ENCODE data around the gene IDNK.

Gene IDNK

DNA sequence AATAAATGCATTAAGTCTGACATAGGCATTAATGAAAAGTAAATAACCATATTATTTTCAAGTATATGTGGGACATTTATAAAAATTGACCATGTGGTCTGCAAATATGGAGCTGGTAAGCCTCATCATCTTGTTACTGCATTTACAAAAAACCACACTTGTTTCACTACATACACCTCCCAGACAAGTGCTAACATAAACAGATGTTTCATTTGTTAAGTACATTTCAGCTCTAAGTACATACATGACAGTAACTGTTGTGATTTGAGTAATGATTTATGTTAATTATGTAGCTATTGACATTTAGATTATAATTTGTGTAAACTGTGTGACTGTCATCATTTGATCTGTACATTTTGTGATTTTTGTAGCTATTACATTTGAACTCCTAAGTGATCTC, 13.9 kb downstream of the IDNK start:
- DNase-seq: no peak

DNA sequence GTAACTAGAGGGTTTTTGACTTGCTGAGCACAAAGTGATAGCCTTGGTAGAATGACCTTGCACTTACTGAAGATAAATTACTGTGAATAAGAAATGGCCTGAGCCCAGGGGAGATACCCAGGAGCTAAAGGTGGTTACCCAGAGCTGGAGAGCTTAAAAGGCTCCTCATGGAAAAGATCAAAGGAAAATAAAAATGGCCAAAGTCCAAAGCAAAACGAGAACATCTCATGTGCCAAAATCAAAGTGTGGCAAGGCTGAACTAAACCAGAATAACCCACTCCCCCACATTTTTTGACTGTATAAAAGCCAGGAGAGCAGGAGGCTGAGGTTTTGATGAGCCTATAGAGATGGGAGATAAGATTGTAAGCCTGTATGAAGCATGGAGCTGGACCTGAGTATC, 14.4 kb downstream of the IDNK start:
- no peak for DNase-seq

DNA sequence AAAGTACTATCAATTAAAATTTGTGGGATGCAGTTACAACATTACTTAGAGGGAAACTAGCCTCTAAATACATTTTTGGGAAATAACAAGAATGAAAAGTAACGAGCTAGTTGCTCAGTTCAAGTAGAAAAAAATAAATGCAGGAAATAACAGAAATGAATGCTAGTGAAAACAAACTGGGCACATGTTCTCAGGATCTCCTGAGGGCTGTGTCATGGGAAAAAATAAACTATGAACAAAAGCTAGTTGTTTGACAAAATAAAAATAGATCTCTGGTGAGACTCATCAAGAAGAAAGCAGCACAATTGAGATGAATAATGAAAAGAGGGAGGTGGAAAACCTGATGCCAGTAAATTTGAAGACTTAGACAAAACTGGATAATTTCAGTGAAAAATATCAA, 16.3 kb downstream of the IDNK start:
- DNase-seq: no peak

DNA sequence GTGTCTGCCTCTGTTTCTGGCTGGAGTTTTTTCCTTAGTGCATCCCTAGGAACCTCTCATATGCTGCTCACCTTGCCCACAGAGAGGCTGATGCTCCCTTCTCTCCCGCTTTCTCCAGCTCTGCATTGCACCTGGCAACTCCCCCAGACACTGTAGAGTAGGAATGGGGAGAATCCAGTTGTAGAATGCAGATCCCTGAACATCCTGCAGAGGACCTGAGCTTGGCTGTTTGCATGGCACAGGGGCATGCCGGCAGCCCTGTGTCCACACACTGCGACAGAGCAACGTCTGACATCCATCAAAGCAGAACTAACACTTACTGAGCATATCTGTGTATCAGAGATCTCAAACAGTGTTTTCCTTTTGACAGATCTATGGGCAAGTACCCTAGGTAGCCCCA, 19.9 kb downstream of the IDNK start:
- DNase-seq: no peak

DNA sequence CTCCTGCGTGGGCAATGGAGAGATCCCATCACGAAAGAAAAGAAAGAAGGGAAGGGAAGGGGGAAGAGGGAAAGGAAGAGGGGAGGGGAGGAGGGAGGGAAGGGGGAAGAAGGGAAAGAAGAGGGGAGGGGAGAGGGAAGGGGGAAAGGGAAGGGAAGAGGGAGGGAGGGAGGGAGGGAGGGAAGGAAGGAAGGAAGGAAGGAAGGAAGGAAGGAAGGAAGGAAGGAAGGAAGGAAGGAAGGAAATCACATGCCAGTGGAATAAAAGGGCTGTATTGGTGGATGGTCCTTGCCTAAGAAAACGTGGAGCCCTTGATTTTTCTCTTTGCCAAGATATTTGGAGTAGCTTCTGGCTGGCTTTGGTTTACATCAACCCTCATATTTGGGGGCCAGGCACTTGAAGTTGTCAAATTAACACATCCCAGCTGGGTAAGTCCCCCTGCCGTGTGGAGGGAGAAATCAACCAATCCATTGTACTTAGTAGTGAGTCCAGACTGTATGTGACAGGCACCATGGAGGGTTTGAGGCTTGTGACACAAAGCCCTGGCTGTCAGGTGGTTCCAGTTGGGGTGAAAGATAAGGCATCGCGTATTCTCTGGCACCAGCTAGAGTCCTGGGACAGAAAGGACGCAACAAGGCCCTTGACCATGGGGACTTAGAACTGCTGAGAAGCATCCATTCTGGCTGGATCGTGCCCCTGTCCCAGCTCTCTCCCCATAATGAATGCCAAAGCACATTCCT, 23.7 kb downstream of the IDNK start:
- DNase-seq: no peak

DNA sequence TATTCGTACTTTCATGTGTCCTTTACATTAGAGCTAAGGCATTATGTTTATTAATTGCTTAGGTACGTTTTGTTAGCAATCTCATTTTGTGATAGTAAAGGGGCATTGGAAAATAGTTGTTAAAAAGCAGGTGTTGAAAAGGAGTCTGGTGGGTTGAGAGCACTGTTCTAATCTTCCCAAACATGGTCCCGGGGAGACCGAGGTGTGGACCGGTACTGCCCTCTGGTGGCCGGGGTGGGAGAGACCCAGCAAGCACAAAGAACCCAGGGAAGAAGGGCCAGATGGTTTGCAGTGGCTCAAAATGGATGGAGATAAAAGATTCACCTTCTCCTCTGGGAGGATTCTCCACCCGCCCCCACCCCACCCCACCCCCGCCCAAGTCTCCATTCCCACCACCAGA, 26.1 kb downstream of the IDNK start:
- DNase-seq: peak; percentile 49

DNA sequence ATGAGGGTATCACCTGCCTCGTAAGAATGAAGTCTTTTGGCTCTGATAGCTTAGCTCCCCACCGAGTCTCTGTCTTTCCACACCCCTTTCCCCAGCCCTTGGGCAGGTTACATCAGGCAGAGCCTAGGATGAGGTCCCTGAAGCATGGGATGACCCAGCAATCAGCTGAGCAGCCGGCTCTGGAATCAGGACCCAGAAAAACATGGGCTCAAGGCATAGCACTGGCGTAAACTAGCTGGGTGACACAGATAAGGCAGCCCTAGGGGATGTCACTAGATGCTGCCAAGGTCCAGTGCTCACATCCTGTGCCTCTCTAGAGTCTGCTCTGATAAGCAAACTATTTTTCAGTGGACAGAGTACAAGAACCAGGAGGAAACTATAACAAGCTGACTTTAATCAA, 26.6 kb downstream of the IDNK start:
- no peak for DNase-seq

DNA sequence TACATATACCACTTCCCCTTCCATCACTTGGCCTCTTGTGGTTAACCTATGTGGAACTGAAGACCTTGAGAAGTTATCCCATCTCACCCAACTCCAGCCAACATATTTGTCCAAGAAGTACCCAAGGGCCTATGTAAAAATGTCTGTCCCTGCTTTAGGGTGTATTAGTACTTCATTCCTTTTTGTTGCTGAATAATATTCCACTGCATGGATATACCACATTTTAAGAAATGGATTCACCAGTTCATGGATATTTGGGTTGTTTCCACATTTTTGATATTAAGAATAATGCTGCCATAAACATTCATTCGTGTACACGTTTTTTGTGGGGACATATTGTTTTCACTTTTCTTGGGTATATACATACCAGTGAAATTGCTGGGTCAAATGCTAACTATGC, 28.6 kb downstream of the IDNK start:
- no peak for DNase-seq

DNA sequence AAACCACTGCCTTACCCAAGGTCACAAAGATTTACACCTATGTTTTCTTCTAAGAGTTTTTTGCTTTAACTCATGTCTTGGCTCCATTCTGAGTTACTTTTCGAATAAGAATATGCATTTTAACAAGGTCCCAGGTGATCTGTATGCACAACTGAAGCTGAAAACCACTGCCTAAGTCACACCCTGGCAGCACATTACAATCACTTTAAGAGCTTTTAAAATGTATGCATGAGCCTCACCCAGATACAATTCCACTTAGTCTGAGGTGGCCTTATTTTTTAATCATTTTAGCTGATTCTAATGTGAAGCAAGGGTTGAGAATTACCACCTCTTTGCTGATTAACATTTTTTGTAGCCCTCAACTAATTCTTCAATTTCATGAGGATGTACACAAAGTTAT, 29.5 kb downstream of the IDNK start:
- DNase-seq: no peak

DNA sequence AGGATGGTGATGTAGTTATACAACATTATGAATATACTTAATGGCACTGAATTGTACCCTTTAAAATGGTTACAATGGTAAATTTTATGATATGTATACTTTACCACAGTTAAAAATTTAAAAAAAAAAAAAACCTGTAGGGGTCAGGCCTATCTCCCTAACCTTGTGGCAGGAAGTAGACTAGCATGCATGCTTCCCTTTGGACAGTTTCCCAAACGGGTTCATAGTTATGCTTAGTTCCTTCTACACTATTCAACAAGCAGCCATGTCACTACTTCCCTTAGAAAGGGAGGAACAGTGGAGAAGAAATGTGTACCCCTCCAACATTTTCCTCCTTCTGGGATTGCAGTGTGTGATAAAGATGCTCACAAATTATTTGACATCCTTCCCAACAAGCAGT, 32.5 kb downstream of the IDNK start:
- no peak for DNase-seq

DNA sequence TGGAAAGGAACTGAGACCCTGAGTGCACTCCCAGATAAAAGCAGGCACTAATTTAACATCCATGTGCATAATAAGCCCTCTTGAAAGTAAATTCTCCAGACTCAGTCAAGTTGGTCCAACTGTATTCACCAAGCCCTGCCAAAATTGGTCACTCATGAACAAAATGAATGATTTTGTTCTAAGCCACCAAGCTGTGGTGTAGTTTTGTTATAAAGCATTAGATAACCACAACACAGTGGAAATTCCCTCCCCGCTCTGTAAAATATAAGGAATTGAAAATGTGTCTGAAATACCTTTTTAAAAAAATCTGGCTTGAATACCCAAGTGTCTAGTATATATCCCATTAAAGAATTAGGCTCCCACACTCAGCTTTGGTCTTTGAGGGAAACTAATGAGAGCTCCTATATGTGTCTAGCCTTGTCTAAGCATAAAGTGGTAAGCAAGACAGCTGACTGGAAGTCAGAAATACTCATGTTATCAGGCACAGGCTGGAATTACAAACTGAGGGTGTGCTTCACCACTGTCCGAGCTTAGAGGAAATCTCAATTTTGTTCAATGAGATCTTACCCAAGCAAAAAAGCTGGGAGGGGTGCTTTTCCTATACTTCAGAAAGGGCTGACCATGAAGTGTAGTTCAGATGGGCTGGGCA, 33.2 kb downstream of the IDNK start:
- DNase-seq: no peak

DNA sequence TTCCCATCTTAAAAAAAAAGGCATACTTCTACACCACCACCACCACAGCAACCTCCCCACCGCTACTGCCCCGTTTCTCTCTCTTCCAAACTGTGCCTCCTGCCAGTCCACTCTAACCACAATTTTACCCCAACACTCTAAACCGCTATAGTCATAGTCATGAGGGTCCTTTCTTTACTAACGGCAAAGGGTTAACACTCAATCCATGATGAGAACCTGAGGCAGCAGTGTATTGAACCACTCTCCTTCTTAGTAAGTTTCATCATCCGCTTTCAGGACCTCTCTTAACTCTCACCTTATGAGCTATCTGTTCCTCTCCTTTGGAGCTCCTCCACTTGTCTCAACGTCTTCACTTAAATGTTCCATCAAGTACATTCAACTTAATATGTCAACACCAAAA, 34.0 kb downstream of the IDNK start:
- no peak for DNase-seq

DNA sequence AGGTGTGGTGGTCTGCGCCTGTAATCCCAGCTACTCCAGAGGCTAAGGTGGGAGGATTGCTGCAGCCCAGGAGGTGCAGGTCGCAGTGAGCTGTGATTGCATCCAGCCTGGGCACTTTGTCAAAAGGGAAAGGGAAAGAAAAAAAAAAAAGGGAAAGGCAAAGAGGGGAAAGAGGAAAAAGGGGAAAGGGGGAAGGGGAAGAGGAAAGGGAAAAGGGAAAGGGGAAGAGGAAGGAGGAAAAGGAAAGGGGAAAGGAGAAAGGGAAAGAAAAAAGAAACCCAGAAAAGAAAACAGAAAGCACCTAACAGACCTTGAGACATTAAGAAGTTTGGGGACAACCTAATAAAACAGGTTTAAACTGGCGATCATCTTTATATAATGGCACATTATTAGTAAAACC, 40.0 kb downstream of the IDNK start:
- DNase-seq: no peak

DNA sequence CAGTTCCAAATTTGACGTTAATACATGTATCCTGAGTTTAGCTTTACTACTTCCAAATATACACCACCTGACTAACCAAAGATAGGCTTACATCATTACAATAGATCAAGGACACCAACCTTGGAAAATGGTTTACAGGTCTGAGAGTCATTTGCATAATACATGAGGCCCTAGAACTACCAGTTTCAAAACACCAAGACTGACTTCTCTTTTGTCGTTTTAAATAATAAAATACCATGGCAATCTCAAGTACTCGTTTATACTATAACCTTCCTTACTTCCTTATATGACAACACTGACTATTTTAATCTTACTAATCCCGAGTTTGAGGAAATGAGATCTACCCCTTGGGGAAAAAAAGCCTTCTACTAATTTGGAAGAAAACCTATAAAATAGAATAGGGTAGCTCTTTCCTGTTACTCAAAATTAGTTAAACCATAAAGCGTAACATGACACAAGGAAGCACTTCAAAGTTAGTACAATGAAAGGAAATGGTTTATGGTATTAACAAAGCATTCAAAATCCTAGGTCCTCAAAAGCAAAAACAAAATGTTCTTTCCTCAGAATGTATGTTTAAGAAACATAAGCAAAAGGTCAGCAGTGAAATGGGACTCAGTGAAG, 42.7 kb downstream of the IDNK start:
- no peak for DNase-seq

DNA sequence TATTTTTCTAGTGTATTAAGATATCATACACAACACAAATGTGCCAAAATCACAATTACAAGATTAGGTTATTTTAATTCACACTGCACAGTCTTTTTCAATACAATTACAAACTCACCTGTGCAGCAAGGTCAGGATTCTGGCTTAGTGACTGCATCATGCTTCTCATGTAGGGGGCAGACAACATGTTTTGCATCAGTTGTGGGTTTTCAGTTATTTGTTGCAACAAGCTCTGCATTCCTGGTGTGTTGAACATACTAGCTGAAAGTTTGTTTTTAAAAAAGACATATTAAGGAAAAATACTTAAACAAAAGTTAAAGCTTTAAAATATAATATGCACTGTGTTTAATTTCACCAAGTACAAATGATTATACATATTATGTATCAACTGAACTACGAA, 46.1 kb downstream of the IDNK start:
- DNase-seq: no peak

DNA sequence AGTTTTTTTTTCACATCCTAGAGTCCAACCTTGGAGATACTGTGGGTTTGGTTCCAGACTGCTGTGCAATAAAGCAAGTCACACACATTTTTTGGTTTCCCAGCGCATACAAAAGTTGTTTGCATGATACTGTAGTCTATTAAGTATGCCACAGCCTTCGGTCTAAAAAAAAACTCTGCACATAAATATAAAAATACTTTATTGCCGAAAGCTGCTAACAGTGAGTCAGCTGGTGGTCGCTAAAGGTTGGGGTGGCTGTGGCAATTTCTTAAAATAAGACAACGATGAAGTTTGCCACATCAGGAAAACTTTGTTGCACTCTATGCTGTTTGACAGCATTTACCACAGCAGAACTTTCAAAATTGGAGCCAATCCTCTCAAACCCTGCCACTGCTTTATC, 47.4 kb downstream of the IDNK start:
- no peak for DNase-seq

DNA sequence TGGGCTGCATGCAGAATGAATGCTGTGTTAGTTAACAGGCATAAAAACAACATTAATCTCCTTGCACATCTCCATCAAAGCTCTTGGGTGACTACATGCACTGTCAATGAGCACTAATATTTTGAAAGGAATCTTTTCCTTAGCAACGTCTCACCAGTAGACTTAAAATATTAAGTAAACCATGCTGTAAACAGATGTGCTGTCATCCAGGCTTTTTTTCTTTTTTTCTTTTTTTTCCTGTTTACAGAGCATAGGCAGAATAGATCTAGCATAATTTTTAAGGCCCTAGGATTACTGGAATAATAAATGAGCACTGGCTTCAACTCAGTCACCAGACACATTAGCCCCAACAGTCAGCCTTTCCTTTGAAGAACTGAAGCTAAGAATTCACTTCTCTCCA, 48.5 kb downstream of the IDNK start:
- DNase-seq: no peak

DNA sequence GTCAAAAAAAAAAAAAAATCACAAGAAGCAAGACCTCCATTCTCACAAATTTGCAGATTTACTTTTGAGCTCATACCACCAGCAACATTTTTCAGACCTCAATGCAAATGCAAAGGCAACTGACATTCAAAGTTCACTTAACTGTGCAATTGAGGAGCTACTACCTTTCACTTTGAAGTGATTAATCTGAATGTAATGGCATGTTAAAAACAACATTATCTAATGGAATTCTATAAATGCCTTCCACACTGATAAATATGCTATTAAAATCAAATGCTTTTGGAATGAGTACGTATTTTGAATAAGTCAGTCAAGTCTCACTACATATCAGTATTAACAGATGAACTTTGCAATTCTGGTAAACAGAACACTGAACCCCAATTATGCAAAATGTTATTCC, 52.5 kb downstream of the IDNK start:
- no peak for DNase-seq

DNA sequence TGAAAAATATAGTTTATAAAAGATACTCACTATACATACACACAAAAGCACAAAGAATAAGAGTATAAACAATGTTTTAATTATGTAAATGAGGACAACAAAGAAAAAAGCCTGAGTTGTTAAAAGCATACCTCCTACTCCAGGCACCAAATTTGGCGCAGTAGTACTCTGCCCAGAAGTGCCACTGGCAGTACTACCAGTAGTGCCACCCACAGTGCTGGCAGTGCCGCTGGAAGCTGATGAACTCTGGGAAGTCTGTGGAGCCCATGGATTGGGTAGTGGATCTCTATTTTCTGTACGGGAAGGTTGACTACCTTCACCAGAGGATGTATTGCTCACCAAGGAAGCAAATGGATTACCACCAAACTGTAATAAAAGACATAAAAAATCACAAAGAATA, 54.7 kb downstream of the IDNK start:
- no peak for DNase-seq

DNA sequence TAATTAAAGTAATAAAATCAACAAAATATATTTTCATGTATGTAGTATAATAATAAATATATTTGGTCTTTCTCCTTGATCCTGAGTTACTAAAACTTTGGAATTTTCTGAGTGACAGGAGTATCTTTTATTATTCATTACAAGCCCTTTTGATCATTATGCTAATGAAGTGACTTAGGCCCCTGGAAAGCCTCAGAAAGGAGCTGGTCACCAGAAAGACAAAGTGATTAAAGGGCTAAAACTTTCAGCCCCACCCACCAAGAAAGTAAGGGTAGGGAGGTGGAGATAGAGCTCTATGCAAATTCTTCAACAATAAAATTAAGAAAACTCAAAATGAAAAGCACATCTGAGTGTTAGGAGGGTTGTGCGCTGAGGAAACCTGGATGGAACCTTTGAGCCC, 57.3 kb downstream of the IDNK start:
- DNase-seq: no peak

DNA sequence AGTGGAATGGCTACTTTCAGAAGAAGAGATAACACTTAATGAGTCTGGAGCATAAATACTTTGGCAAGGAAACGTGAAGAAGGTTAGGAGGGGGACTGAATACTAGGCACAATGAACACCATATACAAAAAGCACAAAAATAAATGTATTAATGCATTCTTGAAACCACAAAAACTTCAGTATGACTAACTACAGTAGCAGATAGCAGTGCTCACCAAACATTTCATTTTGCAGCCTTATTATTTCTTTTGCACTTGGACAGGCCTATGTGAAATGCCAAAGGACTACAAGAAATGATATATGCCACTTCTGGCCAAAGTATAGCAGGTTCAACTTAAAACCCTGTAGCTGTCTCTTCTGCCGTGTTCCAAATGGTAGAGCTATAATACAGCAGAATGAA, 58.5 kb downstream of the IDNK start:
- DNase-seq: no peak

DNA sequence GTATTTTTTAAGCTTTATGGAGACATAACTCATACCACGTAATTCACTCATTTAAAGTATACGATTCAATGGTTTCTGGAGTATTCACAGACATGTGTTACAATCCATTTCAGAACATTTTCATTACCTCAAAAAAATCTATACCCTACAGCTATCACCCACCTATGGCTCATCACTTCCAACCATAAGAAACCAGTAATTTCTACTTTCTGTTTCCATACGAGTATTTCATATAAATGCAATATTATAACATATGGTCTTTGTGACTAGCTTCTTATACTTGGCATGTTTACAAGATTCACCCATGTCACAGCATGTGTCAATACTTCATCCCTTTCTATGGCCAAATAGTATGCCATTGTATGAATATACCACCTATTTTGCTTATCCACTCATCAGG, 66.0 kb downstream of the IDNK start:
- DNase-seq: no peak

DNA sequence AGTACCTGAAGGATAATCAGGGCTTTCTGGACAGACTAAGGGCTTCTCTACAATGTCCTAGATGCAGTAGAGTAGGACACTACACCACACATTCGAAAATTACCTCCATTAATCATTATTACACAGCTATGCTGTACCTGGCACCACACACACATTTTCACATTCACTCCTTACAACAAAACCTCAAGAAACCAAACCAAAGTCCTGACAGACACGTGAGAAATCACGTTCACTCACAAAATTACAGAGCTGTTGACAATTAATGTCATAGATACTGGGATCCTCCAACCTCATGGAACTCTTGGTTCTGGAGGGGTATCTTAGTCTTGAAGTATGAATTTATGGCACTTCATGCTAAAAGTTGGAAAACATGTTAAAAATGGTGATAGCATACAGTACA, 68.5 kb downstream of the IDNK start:
- no peak for DNase-seq
